Measurements from ENCODE around the gene GPHN.

GPHN gene

DNA sequence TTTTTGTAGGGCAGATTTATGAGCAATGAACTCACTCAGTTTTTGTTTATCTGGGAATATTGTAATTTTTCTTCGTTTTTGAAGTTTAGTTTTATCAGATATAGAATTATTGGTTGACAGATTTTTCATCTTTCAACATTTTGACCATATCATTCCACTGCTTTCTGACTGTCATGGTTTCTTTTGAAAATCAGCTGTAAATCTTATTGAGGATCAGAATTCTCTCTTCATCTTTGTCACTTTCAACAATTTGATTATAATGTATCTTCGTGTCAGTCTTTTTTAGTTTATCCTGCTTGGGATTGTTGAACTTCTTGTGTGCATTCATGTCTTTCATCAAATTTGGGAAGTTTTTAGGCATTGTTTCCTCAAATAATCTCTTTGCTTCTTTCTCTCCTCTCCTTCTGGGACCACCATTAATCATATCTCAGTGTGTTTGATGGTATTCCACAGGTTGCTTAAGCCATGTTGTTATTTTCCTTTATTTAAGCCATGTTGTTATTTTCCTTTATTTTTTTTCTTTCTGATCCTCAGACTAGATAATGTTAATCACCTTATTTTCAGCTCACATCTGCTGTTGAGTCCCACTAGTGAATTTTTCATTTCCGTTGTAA is 451.6 kb downstream of the GPHN start:
- H3K4me3 ChIP-seq (ENCODE audit: low read depth, low read length, poor library complexity, severe bottlenecking): no peak overlapping the region
- H3K79me2 ChIP-seq (ENCODE audit: insufficient read depth, low read length): no peaks in the 10 kb centered on the region
- H3F3A ChIP-seq (ENCODE audit: insufficient read depth, low read length): no peaks in the 10 kb centered on the region
- H3K27me3 ChIP-seq (ENCODE audit: insufficient read depth, low read length): no peaks in the 10 kb centered on the region
- no peak overlapping the region for H2AFZ ChIP-seq (ENCODE audit: low read length)
- no peaks in the 10 kb centered on the region for H4K20me1 ChIP-seq (ENCODE audit: insufficient read depth, low read length)
- TF ChIP-seq, protein P1, sequence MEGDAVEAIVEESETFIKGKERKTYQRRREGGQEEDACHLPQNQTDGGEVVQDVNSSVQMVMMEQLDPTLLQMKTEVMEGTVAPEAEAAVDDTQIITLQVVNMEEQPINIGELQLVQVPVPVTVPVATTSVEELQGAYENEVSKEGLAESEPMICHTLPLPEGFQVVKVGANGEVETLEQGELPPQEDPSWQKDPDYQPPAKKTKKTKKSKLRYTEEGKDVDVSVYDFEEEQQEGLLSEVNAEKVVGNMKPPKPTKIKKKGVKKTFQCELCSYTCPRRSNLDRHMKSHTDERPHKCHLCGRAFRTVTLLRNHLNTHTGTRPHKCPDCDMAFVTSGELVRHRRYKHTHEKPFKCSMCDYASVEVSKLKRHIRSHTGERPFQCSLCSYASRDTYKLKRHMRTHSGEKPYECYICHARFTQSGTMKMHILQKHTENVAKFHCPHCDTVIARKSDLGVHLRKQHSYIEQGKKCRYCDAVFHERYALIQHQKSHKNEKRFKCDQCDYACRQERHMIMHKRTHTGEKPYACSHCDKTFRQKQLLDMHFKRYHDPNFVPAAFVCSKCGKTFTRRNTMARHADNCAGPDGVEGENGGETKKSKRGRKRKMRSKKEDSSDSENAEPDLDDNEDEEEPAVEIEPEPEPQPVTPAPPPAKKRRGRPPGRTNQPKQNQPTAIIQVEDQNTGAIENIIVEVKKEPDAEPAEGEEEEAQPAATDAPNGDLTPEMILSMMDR (IDR thresholded peaks at IDR 0.05; ENCODE audit: low read length): no peak
- TF ChIP-seq EZH2 (IDR thresholded peaks at IDR 0.05; ENCODE audit: borderline replicate concordance, low read length): no peak
- H3K27ac ChIP-seq (ENCODE audit: low read depth, low read length, poor library complexity, severe bottlenecking): no peak overlapping the region
- H3K9me2 ChIP-seq (ENCODE audit: low read depth, low read length): no peaks in the 10 kb centered on the region
- H3K4me2 ChIP-seq (ENCODE audit: low read length): no peak overlapping the region
- peaks cover 5% of the 10 kb centered on the region; the same call in 1 of the 2 replicates for H3K9me3 ChIP-seq (ENCODE audit: low read length)
- no peaks in the 10 kb centered on the region for H3K4me1 ChIP-seq (ENCODE audit: insufficient read depth, low read length, severe bottlenecking)
- H3K9ac ChIP-seq (ENCODE audit: low read length): no peak overlapping the region
- no peaks in the 10 kb centered on the region for H3K36me3 ChIP-seq (ENCODE audit: insufficient read depth, low read length)

DNA sequence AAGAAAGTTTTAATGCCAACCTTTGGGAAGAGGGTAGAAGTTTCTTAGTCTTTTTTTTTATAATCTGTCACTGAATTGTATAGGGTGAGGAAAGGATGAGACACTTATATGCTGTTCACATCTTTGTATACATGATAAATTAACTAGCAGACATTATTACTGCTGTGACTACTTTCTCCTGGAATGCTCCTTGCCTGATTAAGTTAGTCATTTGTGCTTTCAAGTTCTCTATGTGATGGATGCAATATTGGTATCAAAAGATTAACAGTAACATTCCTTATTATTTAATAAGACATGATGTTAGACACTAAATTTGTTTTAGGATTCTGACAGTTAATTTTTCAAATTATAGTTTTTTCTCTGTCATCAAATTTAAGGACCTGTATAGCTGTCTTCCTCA is 457.9 kb downstream of the GPHN start:
- no peaks in the 10 kb centered on the region for H3K9me3 ChIP-seq (ENCODE audit: low read length)
- H3K4me1 ChIP-seq (ENCODE audit: insufficient read depth, low read length, severe bottlenecking): no peaks in the 10 kb centered on the region
- H3K9ac ChIP-seq (ENCODE audit: low read length): no peak overlapping the region
- no peaks in the 10 kb centered on the region for H4K20me1 ChIP-seq (ENCODE audit: insufficient read depth, low read length)
- no peak overlapping the region for H2AFZ ChIP-seq (ENCODE audit: low read length)
- no peak overlapping the region for H3K27ac ChIP-seq (ENCODE audit: low read depth, low read length, poor library complexity, severe bottlenecking)
- H3F3A ChIP-seq (ENCODE audit: insufficient read depth, low read length): no peaks in the 10 kb centered on the region
- H3K4me2 ChIP-seq (ENCODE audit: low read length): no peak overlapping the region
- H3K79me2 ChIP-seq (ENCODE audit: insufficient read depth, low read length): no peaks in the 10 kb centered on the region
- no peaks in the 10 kb centered on the region for H3K36me3 ChIP-seq (ENCODE audit: insufficient read depth, low read length)
- H3K27me3 ChIP-seq (ENCODE audit: insufficient read depth, low read length): no peaks in the 10 kb centered on the region
- no peak for TF ChIP-seq EZH2 (IDR thresholded peaks at IDR 0.05; ENCODE audit: borderline replicate concordance, low read length)
- TF ChIP-seq, protein P1 (IDR thresholded peaks at IDR 0.05; ENCODE audit: low read length): no peak
- no peak overlapping the region for H3K4me3 ChIP-seq (ENCODE audit: low read depth, low read length, poor library complexity, severe bottlenecking)
- H3K9me2 ChIP-seq (ENCODE audit: low read depth, low read length): no peaks in the 10 kb centered on the region

- no peak overlapping the region for H3K27ac ChIP-seq (ENCODE audit: low read depth, low read length, poor library complexity, severe bottlenecking)
- TF ChIP-seq EZH2 (IDR thresholded peaks at IDR 0.05; ENCODE audit: borderline replicate concordance, low read length): no peak
- TF ChIP-seq, protein P1 (IDR thresholded peaks at IDR 0.05; ENCODE audit: low read length): no peak
Observed at GRCh38 chr14:66972469-66972868, 464.5 kb downstream of the GPHN start.

More at GRCh38 chr14:66972469-66972868, 464.5 kb downstream of the GPHN start:
- H3K4me2 ChIP-seq (ENCODE audit: low read length): no peak overlapping the region
- H3K9me3 ChIP-seq (ENCODE audit: low read length): no peaks in the 10 kb centered on the region
- no peaks in the 10 kb centered on the region for H3K36me3 ChIP-seq (ENCODE audit: insufficient read depth, low read length)
- H3K9me2 ChIP-seq (ENCODE audit: low read depth, low read length): no peaks in the 10 kb centered on the region
- no peak overlapping the region for H3K9ac ChIP-seq (ENCODE audit: low read length)
- H3K27me3 ChIP-seq (ENCODE audit: insufficient read depth, low read length): no peaks in the 10 kb centered on the region
- H2AFZ ChIP-seq (ENCODE audit: low read length): no peak overlapping the region
- H3F3A ChIP-seq (ENCODE audit: insufficient read depth, low read length): no peaks in the 10 kb centered on the region
- no peak overlapping the region for H3K4me3 ChIP-seq (ENCODE audit: low read depth, low read length, poor library complexity, severe bottlenecking)
- no peaks in the 10 kb centered on the region for H3K4me1 ChIP-seq (ENCODE audit: insufficient read depth, low read length, severe bottlenecking)
- no peaks in the 10 kb centered on the region for H4K20me1 ChIP-seq (ENCODE audit: insufficient read depth, low read length)
- H3K79me2 ChIP-seq (ENCODE audit: insufficient read depth, low read length): no peaks in the 10 kb centered on the region
